Neuron (in vitro differentiated cells): Measurements from ENCODE around the gene ALOX12.
"Not testable (repeated sequence)": the region's sequence is repeated elsewhere in the genome, so short reads cannot be mapped to it uniquely, and the experiment has no call there.

Experiments
- H2AFZ ChIP-seq: one replicate; pipeline ENCODE4 v1.6.1; 2013; ENCODE audit warnings: low read depth, mild to moderate bottlenecking, inconsistent platforms, low read length, moderate library complexity
- H3K27me3 ChIP-seq: one replicate; pipeline ENCODE4 v1.6.1; 2013; ENCODE audit warnings: low read length; ENCODE audit not compliant: insufficient read depth
- H3K36me3 ChIP-seq: one replicate; pipeline ENCODE4 v1.6.1; 2013; ENCODE audit warnings: low read length; ENCODE audit not compliant: insufficient read depth
- H3K4me1 ChIP-seq: one replicate; pipeline ENCODE4 v1.6.1; 2013; ENCODE audit warnings: low read length; ENCODE audit not compliant: insufficient read depth
- H3K4me3 ChIP-seq: 2 replicates; pipeline ENCODE4 v1.5.1; 2013; ENCODE audit warnings: mild to moderate bottlenecking, low read length, moderate library complexity
- H3K9me3 ChIP-seq: one replicate; pipeline ENCODE4 v1.6.1; 2013; ENCODE audit warnings: low read length

The ALOX12 gene

GRCh38 chr17:7035591-7036368, 39.9 kb downstream of the ALOX12 start, which contains the start of gene SLC16A13:
Gene SLC16A13, plus strand, starts transcription at chr17:7036015. Its CDS starts 368 bp downstream, at chr17:7036383.
- Histone ChIP-seq H3K9me3 (no peaks in the 10 kb centered on the region), H2AFZ (peak within 1 kb of the TSS; percentile 30), H3K36me3 (no peaks in the 10 kb centered on the region), H3K4me3 (peak within 1 kb of the TSS; percentile 52), H3K4me1 (peaks cover 15% of the 10 kb centered on the region), H3K27me3 (no peaks in the 10 kb centered on the region)

DNA sequence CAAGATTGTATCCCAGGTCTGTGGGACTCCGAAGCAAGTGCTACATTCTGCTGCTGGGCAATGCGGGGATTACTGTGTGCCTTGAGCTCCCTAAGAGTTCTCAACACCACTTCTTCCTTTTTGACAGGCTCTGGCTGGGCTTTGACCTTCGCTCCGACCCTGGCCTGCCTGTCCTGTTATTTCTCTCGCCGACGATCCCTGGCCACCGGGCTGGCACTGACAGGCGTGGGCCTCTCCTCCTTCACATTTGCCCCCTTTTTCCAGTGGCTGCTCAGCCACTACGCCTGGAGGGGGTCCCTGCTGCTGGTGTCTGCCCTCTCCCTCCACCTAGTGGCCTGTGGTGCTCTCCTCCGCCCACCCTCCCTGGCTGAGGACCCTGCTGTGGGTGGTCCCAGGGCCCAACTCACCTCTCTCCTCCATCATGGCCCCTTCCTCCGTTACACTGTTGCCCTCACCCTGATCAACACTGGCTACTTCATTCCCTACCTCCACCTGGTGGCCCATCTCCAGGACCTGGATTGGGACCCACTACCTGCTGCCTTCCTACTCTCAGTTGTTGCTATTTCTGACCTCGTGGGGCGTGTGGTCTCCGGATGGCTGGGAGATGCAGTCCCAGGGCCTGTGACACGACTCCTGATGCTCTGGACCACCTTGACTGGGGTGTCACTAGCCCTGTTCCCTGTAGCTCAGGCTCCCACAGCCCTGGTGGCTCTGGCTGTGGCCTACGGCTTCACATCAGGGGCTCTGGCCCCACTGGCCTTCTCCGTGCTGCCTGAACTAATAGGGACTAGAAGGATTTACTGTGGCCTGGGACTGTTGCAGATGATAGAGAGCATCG, 42.4 kb downstream of the ALOX12 start:
- H3K9me3 ChIP-seq, result no peaks in the 10 kb centered on the region
- no peaks in the 10 kb centered on the region for H3K36me3 ChIP-seq
- H3K27me3 ChIP-seq, result no peaks in the 10 kb centered on the region
- no peak overlapping the region for H2AFZ ChIP-seq
- H3K4me1 ChIP-seq, result peaks cover 21% of the 10 kb centered on the region
- H3K4me3 ChIP-seq, result no peak overlapping the region

GRCh38 chr17:7039832-7040231, 44.0 kb downstream of the ALOX12 start:
- H3K36me3 ChIP-seq, result no peaks in the 10 kb centered on the region

DNA sequence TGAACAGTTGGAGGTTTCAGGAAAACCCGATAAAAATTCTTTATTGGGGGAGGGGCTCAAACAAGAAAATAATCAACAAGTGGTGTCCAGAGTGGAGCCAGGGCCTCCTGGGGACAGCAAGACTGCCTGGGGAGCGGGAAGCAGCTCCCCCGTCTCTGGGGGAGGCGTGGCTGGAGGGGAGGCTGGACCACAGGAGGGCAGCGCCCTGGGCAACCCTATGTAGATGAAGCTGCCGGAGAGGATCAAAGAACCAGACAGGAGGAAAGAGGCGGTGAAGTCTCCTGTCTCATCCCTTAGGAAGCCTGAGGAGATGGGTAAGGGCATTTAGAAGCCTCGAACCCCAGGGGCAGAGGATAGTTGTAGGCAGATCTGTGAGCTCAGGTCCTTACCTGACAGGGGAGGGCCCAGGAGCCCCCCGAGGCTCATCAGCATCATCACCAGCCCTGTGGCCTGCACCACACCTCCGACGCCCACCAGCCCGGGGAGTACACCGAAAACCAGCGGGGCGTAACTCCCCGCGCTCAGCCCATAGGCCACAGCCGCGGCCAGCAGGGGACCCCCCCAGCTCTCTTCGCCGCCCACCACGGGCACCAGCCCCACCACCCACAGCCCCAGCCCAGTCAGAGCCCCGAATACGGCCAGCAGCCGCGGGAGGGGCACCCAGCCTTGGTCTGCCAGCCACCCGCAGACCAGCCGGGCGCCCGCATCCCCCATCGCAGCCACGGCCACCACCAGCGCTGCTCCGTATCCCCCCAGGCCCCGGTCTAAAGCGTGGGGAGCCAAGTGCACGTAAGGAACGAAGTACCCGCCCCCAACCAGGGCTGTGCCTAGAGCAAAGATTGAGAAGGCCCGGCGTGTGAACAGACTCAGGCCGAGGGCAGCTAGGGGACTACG, 46.0 kb downstream of the ALOX12 start:
- peaks cover 20% of the 10 kb centered on the region for H3K4me1 ChIP-seq
- no peaks in the 10 kb centered on the region for H3K27me3 ChIP-seq
- no peak overlapping the region for H2AFZ ChIP-seq
- H3K4me3 ChIP-seq, result no peak overlapping the region
- no peaks in the 10 kb centered on the region for H3K36me3 ChIP-seq
- no peaks in the 10 kb centered on the region for H3K9me3 ChIP-seq

More at GRCh38 chr17:7039832-7040231, 44.0 kb downstream of the ALOX12 start:
- H2AFZ ChIP-seq, result no peak overlapping the region
- H3K4me1 ChIP-seq, result peaks cover 20% of the 10 kb centered on the region
- no peaks in the 10 kb centered on the region for H3K9me3 ChIP-seq
- no peak overlapping the region for H3K4me3 ChIP-seq
- H3K27me3 ChIP-seq, result no peaks in the 10 kb centered on the region

- Histone ChIP-seq H3K9me3 (no peaks in the 10 kb centered on the region), H2AFZ (no peak overlapping the region), H3K4me3 (no peak overlapping the region), H3K27me3 (no peaks in the 10 kb centered on the region), H3K4me1 (peaks cover 19% of the 10 kb centered on the region), H3K36me3 (no peaks in the 10 kb centered on the region)
These were observed 46.8 kb downstream of the ALOX12 start for GRCh38 chr17:7042501-7043181.

DNA sequence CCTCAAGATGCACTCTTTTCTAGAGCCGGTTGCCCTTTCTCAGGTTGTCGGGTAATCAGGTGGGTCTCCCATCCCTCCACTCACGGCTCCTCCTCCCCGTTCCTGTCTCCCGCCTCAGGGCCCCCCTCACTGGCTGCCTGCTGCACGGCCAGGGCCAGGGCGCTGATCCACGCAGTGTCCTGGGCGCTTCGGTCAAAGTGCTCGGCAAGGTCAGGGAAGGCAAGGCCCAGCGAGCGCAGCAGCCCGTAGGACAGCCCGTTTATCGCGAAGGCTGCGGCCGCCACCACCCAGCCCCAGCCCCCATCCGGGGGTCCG, 47.3 kb downstream of the ALOX12 start:
- Histone ChIP-seq H2AFZ (no peak overlapping the region), H3K4me3 (no peak overlapping the region), H3K36me3 (no peaks in the 10 kb centered on the region), H3K9me3 (no peaks in the 10 kb centered on the region), H3K27me3 (no peaks in the 10 kb centered on the region), H3K4me1 (peaks cover 14% of the 10 kb centered on the region)

GRCh38 chr17:7043497-7044198, 47.8 kb downstream of the ALOX12 start, which contains the start of gene SLC16A11:
Gene SLC16A11, minus strand, starts transcription at chr17:7044092. Its CDS starts 579 bp downstream, at chr17:7043513.
- Histone ChIP-seq H3K4me1 (peaks cover 14% of the 10 kb centered on the region), H2AFZ (no peak within 1 kb of the TSS), H3K27me3 (no peaks in the 10 kb centered on the region), H3K4me3 (no peak within 1 kb of the TSS), H3K36me3 (no peaks in the 10 kb centered on the region), H3K9me3 (no peaks in the 10 kb centered on the region)

DNA sequence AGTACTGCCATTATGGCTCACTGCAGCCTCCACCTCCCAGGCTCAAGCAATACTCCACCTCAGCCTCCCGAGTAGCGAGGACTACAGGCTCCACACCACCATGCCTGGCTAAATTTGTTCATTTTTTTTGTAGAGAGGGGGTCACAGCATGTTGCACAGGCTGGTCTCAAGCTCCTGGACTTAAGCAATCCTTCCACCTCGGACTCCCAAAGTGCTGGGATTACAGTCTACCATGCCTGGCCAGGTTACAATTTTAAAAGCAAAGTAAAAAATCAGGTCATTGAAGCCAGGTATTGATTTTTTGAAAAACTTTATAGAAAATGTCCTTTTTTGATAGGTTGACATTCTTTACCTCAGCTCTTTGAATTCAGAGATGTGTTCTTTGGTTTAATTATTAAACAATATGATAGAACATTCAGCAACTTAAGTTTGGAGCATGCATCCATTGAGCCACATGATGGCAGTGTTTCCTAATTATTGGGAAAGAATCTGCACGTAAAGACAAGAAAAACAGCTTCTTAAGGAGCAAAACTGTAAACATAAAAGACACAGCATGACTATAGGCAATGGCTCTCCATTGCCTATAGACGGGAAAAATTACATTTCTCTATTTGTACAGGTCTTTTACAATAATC, 49.8 kb downstream of the ALOX12 start:
- Histone ChIP-seq H3K36me3 (no peaks in the 10 kb centered on the region), H3K27me3 (no peaks in the 10 kb centered on the region), H2AFZ (peak overlapping the region; percentile 69), H3K4me3 (peak overlapping the region; percentile 7), H3K4me1 (peaks cover 14% of the 10 kb centered on the region), H3K9me3 (no peaks in the 10 kb centered on the region)

- H3K4me1 ChIP-seq, result peaks cover 14% of the 10 kb centered on the region
- no peaks in the 10 kb centered on the region for H3K27me3 ChIP-seq
- no peaks in the 10 kb centered on the region for H3K9me3 ChIP-seq
- H2AFZ ChIP-seq, result peak overlapping the region; percentile 69
- H3K4me3 ChIP-seq, result peak overlapping the region; percentile 7
- H3K36me3 ChIP-seq, result no peaks in the 10 kb centered on the region
These were observed 50.4 kb downstream of the ALOX12 start for GRCh38 chr17:7046127-7046724.

- H3K36me3 ChIP-seq, H3K9me3 ChIP-seq, H3K27me3 ChIP-seq, H3K4me1 ChIP-seq: not testable (repeated sequence)
- H2AFZ ChIP-seq, result peak overlapping the region; percentile 69
- H3K4me3 ChIP-seq, result peak overlapping the region; percentile 7
These were observed 51.0 kb downstream of the ALOX12 start for GRCh38 chr17:7046725-7047397.

- no peak overlapping the region for H3K4me3 ChIP-seq
- no peaks in the 10 kb centered on the region for H3K9me3 ChIP-seq
- H2AFZ ChIP-seq, result no peak overlapping the region
- H3K4me1 ChIP-seq, result peaks cover 8% of the 10 kb centered on the region
- H3K27me3 ChIP-seq, result no peaks in the 10 kb centered on the region
- no peaks in the 10 kb centered on the region for H3K36me3 ChIP-seq
These were observed 51.7 kb downstream of the ALOX12 start for GRCh38 chr17:7047566-7047965.
